Endothelial cell of umbilical vein (primary cell): ENCODE data around the gene SKOR2.

Source experiments
- CTCF ChIP-seq, 2 donors: IDR thresholded peaks; 1 replicate in 1 of 2; 2 replicates in 1 of 2; pipeline ENCODE4 v1.5.1; 2011; ENCODE audit warnings: low read length in 2 of 2, mild to moderate bottlenecking in 2 of 2, moderate library complexity in 2 of 2, control low read depth in 1 of 2, inconsistent platforms in 1 of 2, low read depth in 1 of 2; ENCODE audit not compliant: insufficient read depth in 1 of 2; ENCODE audit errors: extremely low read depth in 1 of 2
- EZH2 ChIP-seq: IDR thresholded peaks from 2 replicates; pipeline ENCODE4 v1.6.1; 2012; ENCODE audit warnings: borderline replicate concordance, low read depth, mild to moderate bottlenecking, moderate library complexity, low read length, inconsistent platforms; ENCODE audit not compliant: severe bottlenecking
- POLR2A ChIP-seq: IDR thresholded peaks from 2 replicates; pipeline ENCODE4 v1.6.1; 2012; ENCODE audit warnings: low read depth, mild to moderate bottlenecking, control low read depth, low read length

- TF ChIP-seq CTCF (IDR thresholded peaks at IDR 0.05; ENCODE audit: extremely low read depth in 1 of 2, insufficient read depth in 1 of 2, low read depth in 1 of 2, low read length in 2 of 2) (no peak), POLR2A (no peak), EZH2 (peak; percentile 91)
Measured at GRCh38 chr18:47248604-47249313, 2.7 kb downstream of the SKOR2 start.
